Activated naive CD4-positive, alpha-beta T cell treated with Interleukin-2 at 50 U/mL for 16 hours (primary cell): ENCODE results near the gene RRAS2.
"Not testable (repeated sequence)": the region's sequence is repeated elsewhere in the genome, so short reads cannot be mapped to it uniquely, and the experiment has no call there.

Source experiments
- DNase-seq: peaks from one replicate; pipeline ENCODE4 v3.0.0-alpha.2; 2020

The RRAS2 gene

GRCh38 chr11:14300661-14301304 lies 58.2 kb downstream of the RRAS2 start:
- peak; percentile 51 for DNase-seq

DNA sequence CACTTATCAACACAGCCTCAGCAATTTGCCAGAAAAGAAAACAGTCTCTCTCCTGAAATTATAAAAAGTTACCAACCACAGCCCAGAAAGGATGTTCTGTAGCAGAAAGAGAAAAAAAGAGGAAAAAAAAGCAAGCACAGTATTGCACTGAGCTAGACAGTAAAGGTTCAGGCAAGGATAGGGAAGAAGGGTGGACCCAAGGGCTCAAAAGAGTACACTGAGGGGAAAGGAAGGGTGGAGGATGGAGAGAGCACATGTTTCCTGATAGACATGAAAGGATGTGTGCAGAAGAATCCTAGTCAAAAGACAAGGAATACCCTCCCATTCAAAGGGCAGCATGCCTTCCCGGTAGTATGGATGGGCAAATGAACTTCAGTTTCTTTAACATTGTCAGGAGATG lies 59.1 kb downstream of the RRAS2 start:
- no peak for DNase-seq

DNA sequence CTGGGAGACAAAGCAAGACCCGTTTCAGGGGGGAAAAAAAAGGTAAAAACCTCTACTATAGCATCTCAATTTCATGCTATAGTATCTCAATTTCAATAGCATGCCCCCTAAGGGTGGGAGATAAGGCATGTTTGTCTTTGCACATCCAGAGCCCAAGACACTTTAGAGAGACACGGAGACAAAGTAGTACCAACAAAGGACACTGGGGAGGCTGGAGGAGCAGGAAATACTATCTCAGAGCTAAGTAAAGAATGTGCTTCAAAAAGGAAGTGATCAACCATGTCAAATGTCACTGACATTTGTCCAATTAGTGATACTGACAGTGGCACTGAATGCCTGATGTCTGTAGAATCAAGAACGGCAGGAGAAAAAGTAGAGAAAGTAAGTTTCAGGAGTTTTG lies 68.6 kb downstream of the RRAS2 start:
- no peak for DNase-seq

GRCh38 chr11:14288189-14288935 lies 70.6 kb downstream of the RRAS2 start:
- DNase-seq, result no peak

GRCh38 chr11:14278869-14279268 lies 80.1 kb downstream of the RRAS2 start:
- not testable (repeated sequence) for DNase-seq

DNA sequence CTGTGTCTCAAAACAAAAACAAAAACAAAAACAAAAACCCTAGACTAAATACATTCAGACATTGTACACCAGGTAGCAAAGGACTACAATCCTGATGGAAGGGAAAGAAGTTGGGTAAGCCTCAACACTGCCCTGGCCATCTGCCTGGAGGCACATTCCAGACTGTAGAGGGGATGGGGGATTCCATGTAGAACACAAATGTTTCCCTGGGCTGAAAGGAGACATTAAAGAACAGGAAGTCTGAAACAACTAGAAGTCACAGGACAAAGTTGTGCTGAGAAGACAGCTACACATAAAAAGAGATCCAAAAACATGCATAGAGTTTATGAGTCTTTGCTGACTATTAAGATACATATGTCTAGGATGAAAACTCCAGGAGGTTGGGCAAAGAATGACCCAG lies 83.9 kb downstream of the RRAS2 start:
- no peak for DNase-seq

DNA sequence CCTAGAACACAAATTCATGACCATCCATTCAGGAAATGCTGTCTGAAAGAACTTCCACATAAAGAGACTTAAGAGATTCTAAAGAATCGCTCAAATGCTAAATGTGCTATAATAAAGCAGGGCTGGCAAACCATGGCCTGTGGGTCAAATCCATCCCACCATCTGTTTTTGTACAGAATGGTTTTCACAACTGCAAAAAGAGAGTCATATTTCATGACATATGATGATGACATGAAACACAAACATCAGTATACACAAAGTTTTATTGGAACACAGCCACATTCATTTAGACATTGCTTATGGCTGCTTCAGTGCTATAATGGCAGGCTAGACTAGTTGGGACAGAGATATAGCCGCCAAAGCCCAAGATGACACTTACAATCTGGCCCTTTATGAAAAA lies 85.1 kb downstream of the RRAS2 start:
- DNase-seq, result no peak

GRCh38 chr11:14270690-14271542 lies 88.1 kb downstream of the RRAS2 start:
- DNase-seq, result no peak

DNA sequence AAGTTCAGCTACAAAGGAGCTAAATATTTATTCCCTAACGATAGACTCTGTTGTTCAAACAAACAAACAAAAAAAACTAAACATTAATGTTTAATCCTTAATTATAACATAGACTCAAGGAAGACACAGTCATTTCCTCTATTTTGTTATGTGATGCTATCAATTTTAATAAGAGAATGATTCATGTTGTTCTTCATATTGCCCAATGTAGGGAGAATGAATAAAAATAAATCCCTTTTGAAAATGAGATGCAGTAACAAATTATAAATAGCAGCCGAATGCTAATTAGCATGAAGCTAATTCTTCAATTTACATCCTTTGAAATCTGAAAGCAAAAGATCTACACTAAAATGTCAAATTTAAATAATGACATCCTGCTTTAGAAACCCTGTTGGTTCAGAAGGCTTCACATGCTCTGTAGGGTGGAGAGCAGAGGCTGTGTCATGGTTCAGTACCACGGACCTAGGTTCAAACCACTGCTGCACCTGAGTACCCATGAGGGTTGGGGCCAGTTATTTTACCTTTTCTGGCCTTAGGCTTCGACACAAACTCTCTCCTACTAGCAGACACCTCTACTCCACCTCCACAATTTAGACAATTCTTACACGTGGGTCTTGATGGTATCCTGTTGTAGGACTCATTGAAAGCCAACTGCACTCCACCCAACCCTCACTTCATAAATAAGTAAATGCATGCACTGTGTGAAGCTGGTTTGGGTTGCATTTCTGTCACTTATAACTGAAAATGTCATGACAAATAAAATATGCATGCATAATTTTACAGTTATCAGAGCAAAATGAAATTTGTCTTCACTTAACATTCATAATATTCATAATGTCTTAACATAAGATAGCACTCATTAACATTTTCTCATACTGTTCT lies 89.0 kb downstream of the RRAS2 start:
- no peak for DNase-seq

- DNase-seq, result no peak
Observed at GRCh38 chr11:14267861-14268635, 90.9 kb downstream of the RRAS2 start.

DNA sequence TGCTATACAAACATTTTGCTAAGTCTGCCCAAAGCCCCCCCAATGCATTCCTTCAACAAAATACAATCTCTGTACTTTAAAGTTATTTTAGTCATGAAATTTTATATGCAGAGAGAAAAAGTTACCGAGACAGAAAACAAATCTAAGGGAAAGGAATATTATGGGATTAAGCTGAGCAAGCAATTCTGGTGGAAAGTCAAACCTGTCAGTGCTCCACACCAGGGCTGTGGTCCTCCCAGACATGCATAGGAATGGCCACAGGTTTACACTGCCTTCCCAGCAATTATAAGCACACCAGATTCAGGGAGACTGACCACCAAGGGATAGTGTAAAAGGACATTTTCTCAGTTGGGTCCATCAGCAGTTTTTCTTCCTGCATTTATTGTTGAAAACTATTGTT lies 92.4 kb downstream of the RRAS2 start:
- DNase-seq, result no peak

- DNase-seq, result no peak
Observed at GRCh38 chr11:14264966-14265365, 94.0 kb downstream of the RRAS2 start.

DNA sequence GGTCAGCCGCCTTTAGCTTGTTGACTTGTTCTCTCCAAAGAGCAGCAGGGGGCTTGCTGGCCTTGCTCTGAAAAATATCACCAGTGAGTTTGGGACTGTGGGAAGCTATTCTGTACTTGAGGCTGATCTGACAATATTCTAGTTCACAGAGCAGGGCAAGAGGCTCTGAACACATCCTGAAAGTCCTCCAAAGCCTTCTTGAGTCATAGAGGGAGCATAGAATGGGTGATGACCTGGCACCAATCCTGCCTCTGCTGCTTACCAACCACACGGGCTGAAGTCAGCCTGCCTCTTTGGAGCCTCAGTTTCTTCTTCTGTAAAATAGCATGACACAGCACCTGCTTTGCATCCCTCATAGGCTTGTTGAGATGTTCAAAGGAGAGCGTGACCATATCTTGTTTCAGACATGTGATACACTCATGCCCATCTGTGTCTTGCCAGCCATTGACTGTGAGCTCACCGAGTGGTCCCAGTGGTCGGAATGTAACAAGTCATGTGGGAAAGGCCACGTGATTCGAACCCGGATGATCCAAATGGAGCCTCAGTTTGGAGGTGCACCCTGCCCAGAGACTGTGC lies 96.6 kb downstream of the RRAS2 start:
- DNase-seq, result no peak

DNA sequence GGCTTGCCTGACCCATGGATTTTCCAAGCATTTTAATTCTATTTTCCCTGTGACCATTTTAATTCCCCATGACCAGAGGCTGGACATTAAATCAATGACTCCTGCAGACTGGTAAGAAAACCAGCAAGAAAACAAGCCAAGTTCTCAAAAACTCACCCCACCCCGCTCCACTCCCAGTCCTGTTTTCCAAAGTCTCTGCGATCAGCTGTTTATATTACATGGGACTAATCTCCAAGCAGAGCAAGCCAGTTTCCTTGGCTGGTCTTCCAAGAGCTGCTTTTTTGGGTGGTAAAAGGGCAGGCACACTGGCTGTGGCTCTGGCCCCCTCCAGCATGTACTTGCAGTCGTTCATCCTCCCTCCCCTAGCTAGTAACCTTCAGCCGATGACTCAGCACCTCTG lies 97.9 kb downstream of the RRAS2 start:
- DNase-seq, result no peak

DNA sequence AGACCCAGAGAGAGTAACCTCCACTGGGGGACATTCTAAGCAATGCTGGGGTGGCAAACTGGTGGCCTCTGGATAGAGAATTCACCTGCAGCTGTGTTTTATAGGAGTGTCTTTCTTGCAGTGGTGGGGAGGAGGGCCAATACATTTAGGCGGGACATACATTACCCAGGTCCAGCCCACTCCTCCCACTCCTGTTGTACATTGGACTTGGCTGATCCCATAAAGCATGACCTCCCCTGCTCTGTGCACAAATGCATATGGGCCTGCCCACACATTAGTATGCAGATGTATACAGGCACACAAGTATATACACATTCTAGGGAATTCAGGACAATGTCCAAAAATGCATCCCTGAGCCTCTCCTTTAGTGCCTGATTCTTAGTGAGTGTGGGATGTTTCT lies 99.1 kb downstream of the RRAS2 start:
- no peak for DNase-seq

DNA sequence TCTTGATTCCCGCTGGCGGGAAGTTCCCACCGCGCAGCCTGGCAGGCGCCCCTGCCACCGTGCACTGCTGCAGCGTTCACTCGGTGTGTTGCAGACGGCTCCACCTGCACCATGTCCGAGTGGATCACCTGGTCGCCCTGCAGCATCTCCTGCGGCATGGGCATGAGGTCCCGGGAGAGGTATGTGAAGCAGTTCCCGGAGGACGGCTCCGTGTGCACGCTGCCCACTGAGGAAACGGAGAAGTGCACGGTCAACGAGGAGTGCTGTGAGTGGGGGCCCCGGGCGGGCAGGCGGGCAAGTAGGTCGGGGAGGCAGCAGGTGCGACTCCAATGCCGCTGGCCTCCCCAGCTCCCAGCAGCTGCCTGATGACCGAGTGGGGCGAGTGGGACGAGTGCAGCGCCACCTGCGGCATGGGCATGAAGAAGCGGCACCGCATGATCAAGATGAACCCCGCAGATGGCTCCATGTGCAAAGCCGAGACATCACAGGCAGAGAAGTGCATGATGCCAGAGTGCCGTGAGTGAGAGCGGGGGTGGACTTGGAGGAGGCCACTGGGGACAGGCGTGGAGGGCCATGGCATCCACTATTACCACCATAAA lies 99.7 kb downstream of the RRAS2 start:
- no peak for DNase-seq

DNA sequence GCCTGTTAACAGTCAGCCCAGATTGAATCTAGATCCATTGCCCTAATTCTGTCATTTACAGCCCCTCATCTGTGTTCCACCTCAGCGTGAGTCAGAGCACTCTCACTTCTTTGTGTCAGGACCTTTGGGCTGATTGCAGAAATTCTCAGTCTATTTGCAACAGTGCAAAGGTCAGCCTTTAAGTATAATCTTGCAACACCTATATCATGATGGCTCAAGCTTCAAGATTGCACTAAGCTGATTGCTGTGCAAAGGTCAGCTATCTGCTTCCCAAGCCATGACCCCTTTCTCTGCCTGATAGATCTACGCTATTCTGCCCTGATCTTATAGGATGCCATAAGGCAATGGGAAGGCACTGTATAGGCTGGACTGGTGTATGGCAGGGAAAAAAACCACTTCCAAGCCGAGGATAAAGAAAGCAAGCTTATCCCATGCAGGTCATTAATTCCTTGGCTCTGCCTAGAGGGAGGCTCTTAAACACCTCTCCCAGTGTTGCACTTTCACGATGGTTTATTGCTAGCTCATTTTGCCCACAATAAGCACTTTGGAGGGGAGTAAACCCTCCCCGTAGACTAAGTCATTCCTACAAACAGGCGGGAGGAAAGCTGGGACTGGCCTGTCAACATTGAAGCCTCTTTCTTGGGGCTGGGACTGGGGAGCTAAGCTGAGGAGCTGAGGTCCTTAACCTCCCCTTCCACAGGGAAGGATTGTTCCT lies 100.6 kb downstream of the RRAS2 start:
- DNase-seq, result no peak

DNA sequence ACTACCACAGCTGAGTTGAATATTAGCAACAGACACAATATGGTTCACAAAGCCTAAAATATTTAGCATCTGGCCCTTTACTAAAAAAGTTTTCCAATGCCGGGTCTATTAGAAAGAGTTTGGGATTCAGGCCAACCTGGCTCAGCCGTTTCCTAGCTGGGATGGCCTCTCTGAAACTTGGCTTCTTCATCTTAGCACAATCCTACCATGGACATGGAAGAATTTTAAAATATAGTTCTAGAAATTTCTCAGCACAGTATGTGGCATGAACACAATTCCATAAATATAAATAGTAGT lies 103.8 kb downstream of the RRAS2 start:
- no peak for DNase-seq

DNA sequence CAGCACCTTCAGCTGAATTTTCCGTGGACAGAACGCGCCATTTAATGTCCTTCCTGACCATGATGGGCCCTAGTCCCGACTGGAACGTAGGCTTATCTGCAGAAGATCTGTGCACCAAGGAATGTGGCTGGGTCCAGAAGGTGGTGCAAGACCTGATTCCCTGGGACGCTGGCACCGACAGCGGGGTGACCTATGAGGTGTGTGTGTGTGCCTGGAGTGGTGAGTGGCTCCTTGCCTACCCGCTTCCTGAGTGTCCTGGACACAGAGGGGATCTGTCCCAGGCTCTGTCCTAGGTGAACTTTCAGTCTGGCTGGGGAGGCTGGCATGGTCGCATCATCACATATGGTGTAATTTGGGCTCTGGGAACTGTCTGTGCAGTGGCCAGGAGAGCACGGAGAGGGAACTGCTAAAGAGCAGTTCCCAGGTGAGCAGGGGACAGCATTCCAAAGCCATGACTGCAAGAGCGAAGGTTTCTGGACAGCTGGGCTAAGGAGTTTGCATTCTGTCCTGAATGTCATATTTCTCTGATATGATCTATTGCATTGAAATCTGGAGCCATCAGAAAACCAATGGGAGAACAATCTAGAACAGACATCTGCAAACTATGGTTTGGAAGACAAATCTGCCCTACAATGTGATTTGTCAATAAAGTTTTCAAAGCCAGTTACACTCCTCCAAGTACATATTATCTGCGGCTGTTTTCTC lies 104.3 kb downstream of the RRAS2 start:
- DNase-seq, result no peak

GRCh38 chr11:14253840-14254239 lies 105.1 kb downstream of the RRAS2 start:
- DNase-seq, result no peak
